HCT116 (cell line): ENCODE data around the gene OTOGL. TPM values are rescaled to one million over a fixed set of nuclear protein-coding genes. Genes with fewer than 3 reads are reported as not detected.

Source experiments
- ATAC-seq: fragments of 200-7000 bp; cut with Tn5 transposase; 2 replicates; pipeline ENCODE4 v1.9.1; 2020; ENCODE audit warnings: mild to moderate bottlenecking, moderate library complexity
- BruUV-seq: library from RNA; stranded (reverse); fragments of 400-500 nt; replicated peaks from 2 replicates; lab custom pipeline; 2021; lab: Mats Ljungman, UMichigan
- CTCF ChIA-PET: fragments of 300-600 bp; sonication (Branson Sonifier 250); formaldehyde crosslinking; loops from one replicate; lab custom pipeline; 2021; ENCODE audit warnings: antibody characterized with exemption; lab: Charles Lee
- POLR2A ChIA-PET: fragments of 300-600, 350-600 bp; sonication (Branson Sonifier 250); formaldehyde crosslinking; loops from one replicate; lab custom pipeline; 2021; ENCODE audit warnings: antibody characterized with exemption; lab: Charles Lee
- RAD21 ChIA-PET, 2 experiments: fragments of 300-600 bp; sonication (Branson Sonifier 250); formaldehyde crosslinking; loops; one replicate each; lab custom pipeline; 2023; ENCODE audit warnings: low total read pairs in 2 of 2; ENCODE audit not compliant: uncharacterized antibody in 2 of 2, unreplicated experiment in 2 of 2, low non-redundant PET in 1 of 2; lab: Charles Lee
- DNase-seq: peaks from one replicate; pipeline ENCODE4 v3.0.0-alpha.2; 2010; ENCODE audit warnings: low read depth, low spot score
- H2AFZ ChIP-seq: fragments of 200-600 bp; shearing (Covaris generic), sonication (generic); 2 replicates; pipeline ENCODE4 v1.6.1; 2017; ENCODE audit warnings: low read depth, mixed run types, mixed read lengths, antibody characterized with exemption, low read length; ENCODE audit not compliant: poor library complexity, severe bottlenecking
- H3K27ac ChIP-seq: 2 replicates; pipeline ENCODE4 v1.5.1; 2012; ENCODE audit warnings: low read depth, low read length
- H3K27me3 ChIP-seq: fragments of 200-600 bp; sonication (generic); 2 replicates; pipeline ENCODE4 v1.6.1; 2016; ENCODE audit warnings: mixed run types, low read length, mixed read lengths; ENCODE audit not compliant: insufficient read depth
- H3K36me3 ChIP-seq, 2 experiments: fragments of 200-500 bp in 1 of 2; fragments of 200-600 bp in 1 of 2; sonication (Bioruptor generic) in 1 of 2; sonication (generic) in 1 of 2; 2 replicates each; pipeline versions ENCODE4 v1.5.1 to v1.6.1; 2014 to 2016; ENCODE audit warnings: low read length in 2 of 2, inconsistent platforms in 1 of 2, mixed read lengths in 1 of 2, mixed run types in 1 of 2; ENCODE audit not compliant: insufficient read depth in 2 of 2, control insufficient read depth in 1 of 2
- H3K4me1 ChIP-seq, 2 experiments: fragments of 200-600 bp in 1 of 2; sonication (generic) in 1 of 2; 2 replicates each; pipeline versions ENCODE4 v1.5.1 to v1.6.1; 2012 to 2017; ENCODE audit warnings: low read length in 2 of 2, inconsistent platforms in 1 of 2, mild to moderate bottlenecking in 1 of 2, mixed read lengths in 1 of 2, mixed run types in 1 of 2, moderate library complexity in 1 of 2; ENCODE audit not compliant: insufficient read depth in 2 of 2, control insufficient read depth in 1 of 2
- H3K4me2 ChIP-seq: fragments of 200-600 bp; sonication (generic); 2 replicates; pipeline ENCODE4 v1.6.1; 2017; ENCODE audit warnings: mixed run types, low read length, mixed read lengths
- H3K4me3 ChIP-seq, 2 experiments: fragments of 200-600 bp in 1 of 2; sonication (generic) in 1 of 2; replicated peaks in 1 of 2; 2 replicates each; pipeline ENCODE4 v1.5.1; 2011 to 2016; ENCODE audit warnings: low read length in 2 of 2, control low read depth in 1 of 2, low read depth in 1 of 2, mild to moderate bottlenecking in 1 of 2, mixed read lengths in 1 of 2, mixed run types in 1 of 2
- H3K79me2 ChIP-seq: fragments of 200-600 bp; sonication (generic); 2 replicates; pipeline ENCODE4 v1.6.1; 2017; ENCODE audit warnings: mild to moderate bottlenecking, mixed run types, low read length, moderate library complexity, mixed read lengths; ENCODE audit not compliant: insufficient read depth
- H3K9ac ChIP-seq: fragments of 200-600 bp; sonication (generic); 2 replicates; pipeline ENCODE4 v1.6.1; 2016; ENCODE audit warnings: low read length, mixed read lengths
- H3K9me2 ChIP-seq: fragments of 200-600 bp; sonication (generic), shearing (Covaris generic); 2 replicates; pipeline ENCODE4 v1.6.1; 2017; ENCODE audit warnings: mixed run types, mild to moderate bottlenecking, moderate library complexity; ENCODE audit not compliant: insufficient read depth
- H3K9me3 ChIP-seq, 2 experiments: fragments of 200-500 bp in 1 of 2; fragments of 200-600 bp in 1 of 2; sonication (Bioruptor generic) in 1 of 2; sonication (generic) in 1 of 2; 2 replicates each; pipeline ENCODE4 v1.6.1; 2014 to 2017; ENCODE audit warnings: low read length in 2 of 2, mixed read lengths in 2 of 2, inconsistent platforms in 1 of 2, low read depth in 1 of 2, mild to moderate bottlenecking in 1 of 2, mixed run types in 1 of 2, moderate library complexity in 1 of 2; ENCODE audit not compliant: control insufficient read depth in 1 of 2, insufficient read depth in 1 of 2
- H4K20me1 ChIP-seq: fragments of 200-600 bp; sonication (generic), shearing (Covaris generic); 2 replicates; pipeline ENCODE4 v1.6.1; 2017; ENCODE audit warnings: mixed run types, mild to moderate bottlenecking, moderate library complexity; ENCODE audit not compliant: insufficient read depth
- CEBPB ChIP-seq: IDR thresholded peaks from 2 replicates; pipeline ENCODE4 v1.6.1; 2012; ENCODE audit warnings: low read depth
- ELF1 ChIP-seq: IDR thresholded peaks from 2 replicates; pipeline ENCODE4 v1.6.1; 2012; ENCODE audit warnings: low read depth, borderline replicate concordance
- FOSL1 ChIP-seq: IDR thresholded peaks from 2 replicates; pipeline ENCODE4 v1.6.1; 2012; ENCODE audit warnings: low read depth
- JUND ChIP-seq: IDR thresholded peaks from 2 replicates; pipeline ENCODE4 v1.6.1; 2012
- ZNF274 ChIP-seq: fragments of 200-500 bp; sonication (Bioruptor generic); IDR thresholded peaks from 2 replicates; pipeline ENCODE4 v1.6.1; 2014; ENCODE audit warnings: mild to moderate bottlenecking, low read depth, low read length, inconsistent platforms
- intact Hi-C: fragments of 100-400 bp; cut with micrococcal nuclease; formaldehyde crosslinking; loops from 2 replicates; pipeline ENCODE4 v1.10.0; 2022
- total RNA-seq: library from RNA; stranded (reverse); gene quantifications from one replicate; pipeline ENCODE4 v1.2.1, GENCODE V29; 2021; ENCODE audit not compliant: unreplicated experiment
- TF ChIP-seq, protein P1 (sequence below), 3 experiments: fragments of 200-600 bp in 1 of 3; sonication (generic) in 1 of 3; IDR thresholded peaks in 2 of 3; conservative IDR thresholded peaks in 1 of 3; 2 replicates each; pipeline ENCODE4 v1.5.1; 2012 to 2017; ENCODE audit warnings: low read depth in 2 of 3, low read length in 2 of 3, antibody characterized with exemption in 1 of 3, borderline replicate concordance in 1 of 3, control low read depth in 1 of 3, mild to moderate bottlenecking in 1 of 3, mixed read lengths in 1 of 3, mixed run types in 1 of 3, moderate library complexity in 1 of 3; ENCODE audit not compliant: insufficient read depth in 1 of 3

The OTOGL gene
- total RNA-seq, 1 experiment from 2014 or later: not detected

GRCh38 chr12:80165746-80166145 lies 66.4 kb downstream of the OTOGL start:
- H3K4me3 ChIP-seq: no peak overlapping the region
- CTCF ChIA-PET: interaction anchor here (1.0 kb wide), 1 partner anchor 29 kb away, joined by 3 read pairs; no protein-coding TSS in a partner anchor
- intact Hi-C loops: no loop called here

DNA sequence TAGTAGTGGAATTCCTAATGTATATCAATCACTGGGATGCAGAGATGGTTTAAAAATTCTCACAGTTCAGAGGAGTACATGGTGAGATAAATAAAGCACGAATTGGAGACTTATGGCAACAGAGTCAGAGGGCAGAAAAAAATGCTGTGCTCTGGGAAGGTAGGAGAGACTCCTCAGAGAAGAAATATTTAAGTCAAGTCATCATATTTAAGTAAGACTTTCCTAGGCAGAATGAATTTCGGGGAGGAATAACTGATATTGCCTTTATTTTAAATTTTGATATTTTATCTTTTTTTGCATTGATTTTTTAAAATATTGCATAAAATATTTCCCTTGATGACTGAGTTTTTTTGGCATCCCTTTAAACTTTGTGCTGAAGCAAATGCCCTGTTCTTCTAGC lies 67.4 kb downstream of the OTOGL start:
- ChIA-PET POLR2A (no interaction called here), RAD21 (no interaction called here)
- H3K27ac ChIP-seq: no peak overlapping the region
- TF ChIP-seq JUND (no peak), ZNF274 (no peak)
- TF ChIP-seq, all 23 proteins: peak for 0
- H3K4me2 ChIP-seq: no peak overlapping the region
- no TSS peak for BruUV-seq
- no peaks in the 10 kb centered on the region for H3K36me3 ChIP-seq
- no peak overlapping the region for H2AFZ ChIP-seq
- no peaks in the 10 kb centered on the region for H3K9me3 ChIP-seq
- H3K4me3 ChIP-seq: no peak overlapping the region
- H3K9ac ChIP-seq: no peak overlapping the region
- H3K27me3 ChIP-seq: no peaks in the 10 kb centered on the region
- no peaks in the 10 kb centered on the region for H4K20me1 ChIP-seq
- H3K4me1 ChIP-seq: no peaks in the 10 kb centered on the region
- no peaks in the 10 kb centered on the region for H3K9me2 ChIP-seq
- CTCF ChIA-PET: interaction anchor here (1.0 kb wide), 1 partner anchor 28 kb away, joined by 3 read pairs; no protein-coding TSS in a partner anchor
- no peak for ATAC-seq
- no peak for DNase-seq
- no peaks in the 10 kb centered on the region for H3K79me2 ChIP-seq
- intact Hi-C loops: no loop called here

More at GRCh38 chr12:80165746-80166145, 66.4 kb downstream of the OTOGL start:
- RAD21 ChIA-PET: no interaction called here
- Histone ChIP-seq H3K4me1 (no peaks in the 10 kb centered on the region), H3K4me2 (no peak overlapping the region), H3K27ac (no peak overlapping the region), H3K9me3 (no peaks in the 10 kb centered on the region), H3K79me2 (no peaks in the 10 kb centered on the region)
- no peak for ATAC-seq
- BruUV-seq: no TSS peak
- no peak for DNase-seq
- TF ChIP-seq, protein P1, sequence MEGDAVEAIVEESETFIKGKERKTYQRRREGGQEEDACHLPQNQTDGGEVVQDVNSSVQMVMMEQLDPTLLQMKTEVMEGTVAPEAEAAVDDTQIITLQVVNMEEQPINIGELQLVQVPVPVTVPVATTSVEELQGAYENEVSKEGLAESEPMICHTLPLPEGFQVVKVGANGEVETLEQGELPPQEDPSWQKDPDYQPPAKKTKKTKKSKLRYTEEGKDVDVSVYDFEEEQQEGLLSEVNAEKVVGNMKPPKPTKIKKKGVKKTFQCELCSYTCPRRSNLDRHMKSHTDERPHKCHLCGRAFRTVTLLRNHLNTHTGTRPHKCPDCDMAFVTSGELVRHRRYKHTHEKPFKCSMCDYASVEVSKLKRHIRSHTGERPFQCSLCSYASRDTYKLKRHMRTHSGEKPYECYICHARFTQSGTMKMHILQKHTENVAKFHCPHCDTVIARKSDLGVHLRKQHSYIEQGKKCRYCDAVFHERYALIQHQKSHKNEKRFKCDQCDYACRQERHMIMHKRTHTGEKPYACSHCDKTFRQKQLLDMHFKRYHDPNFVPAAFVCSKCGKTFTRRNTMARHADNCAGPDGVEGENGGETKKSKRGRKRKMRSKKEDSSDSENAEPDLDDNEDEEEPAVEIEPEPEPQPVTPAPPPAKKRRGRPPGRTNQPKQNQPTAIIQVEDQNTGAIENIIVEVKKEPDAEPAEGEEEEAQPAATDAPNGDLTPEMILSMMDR (IDR thresholded peaks at IDR 0.05 in 2 of 3, conservative IDR thresholded peaks at IDR 0.05 in 1 of 3; ENCODE audit: borderline replicate concordance in 1 of 3, insufficient read depth in 1 of 3, low read depth in 2 of 3, low read length in 2 of 3): no peak
- TF ChIP-seq ELF1 (no peak), CEBPB (no peak), FOSL1 (no peak)
- TF ChIP-seq, all 23 proteins: peak for 0
- Histone ChIP-seq H3K9ac (no peak overlapping the region), H4K20me1 (no peaks in the 10 kb centered on the region), H2AFZ (no peak overlapping the region), H3K36me3 (no peaks in the 10 kb centered on the region), H3K9me2 (0 out of 2 replicates have a peak, but pooled peaks cover 3% of the 10 kb centered on the region), H3K27me3 (no peaks in the 10 kb centered on the region)
- POLR2A ChIA-PET: no interaction called here
